HepG2 (cell line): ENCODE results near the gene EPHA10. TPM values are rescaled to one million over a fixed set of nuclear protein-coding genes. Genes with fewer than 3 reads are reported as not detected.

Source experiments
- ATF7-NPFF ChIP-seq: sonication (generic); formaldehyde crosslinking; IDR thresholded peaks from 2 replicates; pipeline ENCODE4 v1.8.1; 2023; ENCODE audit warnings: mild to moderate bottlenecking, low read depth, missing genetic modification reagents, moderate library complexity
- HMGXB3 ChIP-seq: sonication (generic); formaldehyde crosslinking; IDR thresholded peaks from 2 replicates; pipeline ENCODE4 v1.4.0; 2020; ENCODE audit warnings: missing genetic modification reagents, borderline replicate concordance
- HNF4A ChIP-seq: sonication (generic); formaldehyde crosslinking; IDR thresholded peaks from 2 replicates; pipeline ENCODE4 v1.4.0; 2020; ENCODE audit warnings: missing genetic modification reagents
- HNF4G ChIP-seq, 2 experiments: sonication (generic) in 1 of 2; formaldehyde crosslinking in 1 of 2; IDR thresholded peaks; 2 replicates each; pipeline versions ENCODE4 v1.4.0 to v1.6.1; 2011 to 2020; ENCODE audit warnings: borderline replicate concordance in 2 of 2, low read depth in 2 of 2, mild to moderate bottlenecking in 2 of 2, low read length in 1 of 2, missing genetic modification reagents in 1 of 2, moderate library complexity in 1 of 2
- JUNB ChIP-seq: sonication (generic); formaldehyde crosslinking; IDR thresholded peaks from 2 replicates; pipeline ENCODE4 v1.8.0; 2022; ENCODE audit warnings: missing genetic modification reagents, mild to moderate bottlenecking, borderline replicate concordance
- KAT8 ChIP-seq: IDR thresholded peaks from 2 replicates; pipeline ENCODE4 v1.6.1; 2016; ENCODE audit warnings: missing genetic modification reagents, missing compliant biosample characterization
- KDM5B ChIP-seq: sonication (generic); formaldehyde crosslinking; IDR thresholded peaks from 2 replicates; pipeline ENCODE4 v1.4.0; 2020; ENCODE audit warnings: missing genetic modification reagents, mild to moderate bottlenecking, borderline replicate concordance
- NFYB ChIP-seq: sonication (generic); formaldehyde crosslinking; IDR thresholded peaks from 2 replicates; pipeline ENCODE4 v1.4.0; 2020; ENCODE audit warnings: missing genetic modification reagents
- PATZ1 ChIP-seq: sonication (generic); formaldehyde crosslinking; IDR thresholded peaks from 2 replicates; pipeline ENCODE4 v1.4.0; 2020; ENCODE audit warnings: missing genetic modification reagents
- UBTF ChIP-seq: sonication (generic); formaldehyde crosslinking; IDR thresholded peaks from 2 replicates; pipeline ENCODE4 v1.4.0; 2020; ENCODE audit warnings: mild to moderate bottlenecking, missing genetic modification reagents
- ZNF503 ChIP-seq: sonication (generic); formaldehyde crosslinking; IDR thresholded peaks from 2 replicates; pipeline ENCODE4 v1.4.0; 2020; ENCODE audit warnings: missing genetic modification reagents
- ZNF644 ChIP-seq: IDR thresholded peaks from 2 replicates; pipeline ENCODE4 v1.6.1; 2016; ENCODE audit warnings: low read depth
- ZSCAN31 ChIP-seq: sonication (generic); formaldehyde crosslinking; IDR thresholded peaks from 2 replicates; pipeline ENCODE4 v1.5.0; 2020; ENCODE audit warnings: low read depth, mild to moderate bottlenecking, missing genetic modification reagents
- polyA plus RNA-seq, 8 experiments: library from polyadenylated mRNA; depleted of rRNA in 3 of 8; stranded (reverse) in 7 of 8; unstranded in 1 of 8; fragments of >200 nt; fragmentation: Illumina TruSeq in 4 of 8; extraction: Trizol in 4 of 8; gene quantifications; 2 replicates each; pipeline versions ENCODE4 v1.2.1 to v1.2.3, GENCODE V29; 2011 to 2016; ENCODE audit warnings: low read depth in 4 of 8, missing spikeins in 1 of 8, mixed read lengths in 1 of 8; ENCODE audit not compliant: insufficient read depth in 1 of 8
- total RNA-seq, 5 experiments: library from RNA; depleted of rRNA; stranded (reverse); fragments of >200 nt; fragmentation: Illumina TruSeq; extraction: Trizol; gene quantifications; 2 replicates each; pipeline ENCODE4 v1.2.3, GENCODE V29; 2016; ENCODE audit warnings: low read depth in 1 of 5
- TF ChIP-seq, protein P1 (sequence below): sonication (generic); formaldehyde crosslinking; IDR thresholded peaks from 2 replicates; pipeline ENCODE4 v1.5.0; 2020; ENCODE audit warnings: mild to moderate bottlenecking, low read depth, missing genetic modification reagents, borderline replicate concordance

The EPHA10 gene
- total and polyA plus RNA-seq, 2 of the 13 experiments (the other 11 are each of a cell fraction or from before 2014, with no cell fraction given): 0.11 to 0.58 TPM

DNA sequence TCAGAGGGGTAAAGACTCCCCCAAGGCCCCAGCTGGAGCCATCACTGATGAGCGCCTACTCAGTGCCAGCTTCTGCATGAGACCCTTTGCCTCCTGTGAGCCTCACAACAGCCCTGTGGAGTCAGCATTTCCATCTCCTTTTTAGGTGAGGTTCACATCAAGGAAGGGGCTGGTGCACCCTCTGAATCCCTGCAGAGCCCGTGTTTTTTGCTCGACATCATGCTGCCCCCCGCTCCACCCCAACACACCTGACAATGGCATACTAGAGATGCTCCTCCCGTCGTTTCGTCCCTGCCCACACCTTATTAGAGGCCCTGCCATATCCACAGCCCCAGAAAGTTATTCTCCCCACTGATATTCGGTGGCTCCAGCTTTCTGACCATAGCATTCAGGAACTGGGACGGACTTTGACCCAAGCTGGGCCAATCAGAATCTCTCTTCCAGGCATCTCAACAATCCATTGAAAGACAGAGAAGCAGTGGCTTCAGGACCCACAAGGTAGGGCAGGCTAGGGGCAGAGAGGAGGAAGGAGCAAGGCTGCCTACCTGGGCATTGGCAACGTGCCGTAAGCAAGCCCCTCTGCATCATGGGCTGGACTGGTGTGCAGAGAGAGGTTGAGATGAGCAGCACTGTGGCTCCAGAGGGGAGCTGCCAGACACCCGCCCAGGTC, 32.7 kb downstream of the EPHA10 start (continued):
- TF ChIP-seq HMGXB3 (CRISPR knock-in tag) (0 out of 2 replicates have a peak, but pooled peaks have one; percentile 42), JUNB (CRISPR knock-in tag) (no peak), ZSCAN31 (CRISPR knock-in tag) (no peak), ATF7-NPFF (CRISPR knock-in tag) (no peak), ZNF503 (no peak), UBTF (CRISPR knock-in tag) (no peak), PATZ1 (CRISPR knock-in tag) (0 out of 2 replicates have a peak, but pooled peaks have one; percentile 9), KAT8 (CRISPR knock-in tag) (peak; percentile 34; the same call in 1 of the 2 replicates), KDM5B (CRISPR knock-in tag) (no peak), HNF4G (IDR thresholded peaks at IDR 0.05; ENCODE audit: borderline replicate concordance, low read depth, low read length) (peak; percentile 67), HNF4G (CRISPR knock-in tag; IDR thresholded peaks at IDR 0.05; ENCODE audit: borderline replicate concordance, low read depth) (0 out of 2 replicates have a peak, but pooled peaks have one; percentile 49), NFYB (peak; percentile 65), HNF4A (CRISPR knock-in tag) (peak; percentile 67), ZNF644 (CRISPR knock-in tag) (0 out of 2 replicates have a peak, but pooled peaks have one; percentile 35)
- TF ChIP-seq, protein P1, sequence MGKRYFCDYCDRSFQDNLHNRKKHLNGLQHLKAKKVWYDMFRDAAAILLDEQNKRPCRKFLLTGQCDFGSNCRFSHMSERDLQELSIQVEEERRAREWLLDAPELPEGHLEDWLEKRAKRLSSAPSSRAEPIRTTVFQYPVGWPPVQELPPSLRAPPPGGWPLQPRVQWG (CRISPR knock-in tag): no peak
